SIG-M5 treated with dmso at 0.1 percent for 504 hours (cell line): ENCODE results near the gene CENPQ.
A peak's percentile ranks its signal among the peaks of the same experiment; 100 is the strongest.
"Not testable (repeated sequence)": the region's sequence is repeated elsewhere in the genome, so short reads cannot be mapped to it uniquely, and the experiment has no call there.

Source experiments
- DNase-seq: peaks from one replicate; lab custom pipeline; 2025; ENCODE audit not compliant: unreplicated experiment; lab: John Stamatoyannopoulos, UW

The CENPQ gene

GRCh38 chr6:49462927-49463611, at the start of gene CENPQ, which contains the start of gene MMUT:
Gene CENPQ (plus strand): TSS chr6:49463370. CDS start chr6:49470177, 6,807 bp downstream.
Gene MMUT (minus strand): TSS chr6:49463253. CDS start chr6:49459466, 3,787 bp downstream.
- DNase-seq, result peak; percentile 94

GRCh38 chr6:49415358-49415757, 47.8 kb upstream of the CENPQ start:
- no peak for DNase-seq

GRCh38 chr6:49416195-49416594, 47.0 kb upstream of the CENPQ start:
- no peak for DNase-seq

- peak; percentile 4 for DNase-seq
These were observed 39.4 kb upstream of the CENPQ start for GRCh38 chr6:49423817-49424216.

GRCh38 chr6:49430187-49430586, 33.0 kb upstream of the CENPQ start:
- no peak for DNase-seq

GRCh38 chr6:49430866-49431265, 32.3 kb upstream of the CENPQ start:
- DNase-seq, result no peak

GRCh38 chr6:49453221-49453620, 9.9 kb upstream of the CENPQ start:
- peak; percentile 8 for DNase-seq

- DNase-seq, result no peak
These were observed 8.1 kb upstream of the CENPQ start for GRCh38 chr6:49454787-49455709.

- DNase-seq, result no peak
These were observed 5.4 kb upstream of the CENPQ start for GRCh38 chr6:49457771-49458170.

- no peak for DNase-seq
These were observed 1.1 kb upstream of the CENPQ start for GRCh38 chr6:49462071-49462470.

- DNase-seq, result no peak
These were observed 607 bp upstream of the CENPQ start for GRCh38 chr6:49462599-49462926.

GRCh38 chr6:49463612-49463967, 420 bp downstream of the CENPQ start:
- DNase-seq, result no peak

GRCh38 chr6:49464691-49465090, 1.5 kb downstream of the CENPQ start:
- no peak for DNase-seq

GRCh38 chr6:49468042-49468441, 4.9 kb downstream of the CENPQ start:
- no peak for DNase-seq

- DNase-seq, result not testable (repeated sequence)
These were observed 13.4 kb downstream of the CENPQ start for GRCh38 chr6:49476564-49476963.

- no peak for DNase-seq
These were observed 16.3 kb downstream of the CENPQ start for GRCh38 chr6:49479308-49479970.

- DNase-seq, result not testable (repeated sequence)
These were observed 18.7 kb downstream of the CENPQ start for GRCh38 chr6:49481846-49482245.

GRCh38 chr6:49483380-49483779, 20.2 kb downstream of the CENPQ start:
- not testable (repeated sequence) for DNase-seq

GRCh38 chr6:49490633-49491032, 27.5 kb downstream of the CENPQ start:
- no peak for DNase-seq

GRCh38 chr6:49497304-49497703, 34.1 kb downstream of the CENPQ start:
- DNase-seq, result no peak

GRCh38 chr6:49499126-49499525, 36.0 kb downstream of the CENPQ start:
- DNase-seq, result no peak

GRCh38 chr6:49499623-49500022, 36.5 kb downstream of the CENPQ start, which contains the start of gene GLYATL3:
Gene GLYATL3 (plus strand): TSS chr6:49499923. CDS start chr6:49511991, 12,068 bp downstream.
- DNase-seq, result no peak
